Vagina (tissue), 2 donors: ENCODE measurements around the gene TGFBR2.

Experiments used
- CTCF ChIP-seq, 3 experiments: fragments of 450-650 bp in 2 of 3; fragments of 200-600 bp in 1 of 3; sonication (generic) in 1 of 3; IDR thresholded peaks; one replicate each; pipeline ENCODE4 v1.5.1; 2017 to 2019; ENCODE audit warnings: antibody characterized with exemption in 3 of 3, mild to moderate bottlenecking in 2 of 3, moderate library complexity in 2 of 3
- POLR2A ChIP-seq, 2 donors: fragments of 450-650 bp; IDR thresholded peaks; one replicate each; pipeline ENCODE4 v1.6.1; 2017; ENCODE audit warnings: antibody characterized with exemption in 2 of 2, mild to moderate bottlenecking in 2 of 2, moderate library complexity in 2 of 2
- POLR2AphosphoS5 ChIP-seq, 2 donors: sonication (generic); formaldehyde crosslinking; IDR thresholded peaks; one replicate each; pipeline ENCODE4 v1.9.0; 2017; ENCODE audit warnings: antibody characterized with exemption in 2 of 2, mild to moderate bottlenecking in 2 of 2, low read depth in 1 of 2; ENCODE audit not compliant: insufficient read depth in 1 of 2

GRCh38 chr3:30585654-30586053, 20.7 kb upstream of the TGFBR2 start:
- TF ChIP-seq CTCF (IDR thresholded peaks at IDR 0.05) (no peak), POLR2A (IDR thresholded peaks at IDR 0.05) (no peak), POLR2AphosphoS5 (IDR thresholded peaks at IDR 0.05; ENCODE audit: insufficient read depth in 1 of 2, low read depth in 1 of 2) (no peak)
